ENCODE data around the gene SLC6A3. TPM values are rescaled to one million over a fixed set of nuclear protein-coding genes. Genes with fewer than 3 reads are reported as not detected.

Gene SLC6A3
- polyA plus RNA-seq, 3 donors = not detected

DNA sequence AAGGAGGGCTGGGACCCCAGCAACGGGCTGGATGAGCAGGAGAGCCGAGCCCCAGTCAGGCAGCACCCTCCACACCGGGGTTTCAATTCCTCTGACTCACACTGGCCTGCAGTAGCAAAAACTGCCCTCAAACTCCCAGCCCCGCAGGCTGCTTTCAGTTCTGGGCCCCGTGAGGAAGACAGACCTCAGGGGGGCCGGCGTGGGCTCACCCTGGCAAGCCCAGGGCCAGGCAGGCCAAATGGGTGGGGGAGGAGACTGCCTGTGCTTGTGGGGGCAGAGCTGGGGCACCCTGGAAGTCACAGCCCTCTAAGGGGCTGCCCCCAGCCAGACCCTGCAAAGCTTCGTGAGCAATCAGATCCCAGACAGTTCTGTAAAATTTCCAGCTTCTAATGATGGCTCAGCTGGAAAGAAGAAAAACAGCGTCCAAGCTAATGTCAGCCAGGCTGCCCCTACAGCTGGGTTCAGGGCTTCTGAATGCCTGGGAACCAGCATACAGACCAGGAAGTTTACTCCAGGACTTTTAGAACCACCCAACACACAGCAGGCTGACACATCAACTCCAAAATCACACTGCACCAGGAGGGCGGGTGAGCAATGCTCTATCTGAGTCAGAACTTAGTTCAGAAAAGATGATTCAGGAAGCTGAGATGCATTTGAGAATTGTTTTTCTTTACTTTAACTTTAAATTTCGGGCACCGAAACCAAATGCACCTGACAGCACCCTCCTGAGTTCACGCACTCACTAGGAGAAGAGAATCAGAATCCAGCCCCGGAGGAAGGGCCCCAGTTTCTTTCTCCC, 43.8 kb upstream of the SLC6A3 start:
- H3K9ac ChIP-seq (ENCODE audit: insufficient read depth, low read length, poor library complexity, severe bottlenecking) = no peak overlapping the region
- no peak overlapping the region for H3K4me2 ChIP-seq (replicated peaks; ENCODE audit: extremely low read depth, low read length, poor library complexity, severe bottlenecking)

DNA sequence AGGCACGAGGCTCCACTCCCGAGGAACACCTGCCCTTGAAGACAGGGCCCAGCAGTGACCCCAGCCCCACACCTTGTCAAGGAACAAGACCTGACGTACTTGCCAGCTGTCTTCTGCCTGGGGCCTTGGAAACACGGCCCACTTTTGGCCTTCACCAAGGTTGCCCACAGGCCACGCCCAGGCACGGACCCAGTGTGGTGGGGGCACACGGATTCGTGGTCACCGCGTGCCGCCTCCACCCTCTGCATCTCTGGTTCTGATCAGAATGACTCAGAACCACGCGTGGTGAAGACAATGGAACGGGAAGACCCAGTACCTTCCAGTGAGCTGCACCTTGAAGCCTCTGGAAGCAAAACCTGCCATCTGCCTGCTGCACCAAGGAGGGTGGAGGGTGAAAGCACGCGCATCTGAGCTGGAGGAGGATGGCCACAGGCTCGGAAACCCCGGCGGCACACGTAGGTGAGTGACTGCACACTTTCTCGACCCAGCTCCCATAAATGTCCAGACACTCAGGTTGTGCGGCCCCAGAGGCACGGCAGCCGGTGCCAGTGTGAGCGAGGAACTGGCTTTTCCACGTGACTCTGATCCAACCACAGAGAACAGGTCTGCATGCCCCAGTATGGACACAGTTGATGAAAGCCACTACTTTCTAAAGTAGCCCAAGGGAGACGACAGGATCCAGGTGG, 42.0 kb upstream of the SLC6A3 start:
- H3K79me2 ChIP-seq (ENCODE audit: insufficient read depth, low read length) = peaks cover 4% of the 10 kb centered on the region
- H3K4me2 ChIP-seq (replicated peaks; ENCODE audit: extremely low read depth, low read length, poor library complexity, severe bottlenecking) = no peak overlapping the region
- peaks cover 0 to 3% (median 0%) of the 10 kb centered on the region in 7 donors for H3K9me3 Mint-ChIP-seq
- no peak overlapping the region for H3K27ac ChIP-seq (ENCODE audit: low read depth in 1 of 2, low read length in 2 of 2)
- no peak overlapping the region for H3K4me3 Mint-ChIP-seq
- H3K9ac ChIP-seq (ENCODE audit: insufficient read depth, low read length, poor library complexity, severe bottlenecking) = no peak overlapping the region
- no peaks in the 10 kb centered on the region for H3K9me3 ChIP-seq (replicated peaks in 1 of 2; ENCODE audit: control insufficient read depth in 1 of 2, insufficient read depth in 1 of 2, low read length in 2 of 2)
- WGBS (ENCODE audit: insufficient coverage) = 96% methylated on average over 27 of the region's 27 CpGs
- no peak overlapping the region for H3K4me3 ChIP-seq (replicated peaks in 1 of 3; ENCODE audit: low read depth in 2 of 3, low read length in 3 of 3)
- no peaks in the 10 kb centered on the region for H3K27me3 ChIP-seq (ENCODE audit: control insufficient read depth in 2 of 2, insufficient read depth in 2 of 2, low read length in 2 of 2)
- intact Hi-C loops (cut with micrococcal nuclease) = no loop called here
- H3K4me1 ChIP-seq (ENCODE audit: control insufficient read depth in 1 of 2, insufficient read depth in 2 of 2, low read length in 2 of 2) = peaks cover 30 to 43% of the 10 kb centered on the region in 2 donors
- DNase-seq = no peak
- H3K4me1 Mint-ChIP-seq = peaks cover 41% of the 10 kb centered on the region
- H2AFZ ChIP-seq (ENCODE audit: insufficient read depth, low read depth, low read length, poor library complexity, severe bottlenecking) = no peak overlapping the region
- H3K27me3 Mint-ChIP-seq (ENCODE audit: low read depth in 3 of 3) = peaks cover 0 to 2% (median 0%) of the 10 kb centered on the region in 3 donors
- H3K36me3 Mint-ChIP-seq = peaks cover 68 to 90% of the 10 kb centered on the region in 2 donors
- H3K36me3 ChIP-seq (replicated peaks in 1 of 2; ENCODE audit: control insufficient read depth in 1 of 2, insufficient read depth in 2 of 2, low read length in 2 of 2) = peaks cover 44 to 78% of the 10 kb centered on the region in 2 donors
- TF ChIP-seq, protein P1, sequence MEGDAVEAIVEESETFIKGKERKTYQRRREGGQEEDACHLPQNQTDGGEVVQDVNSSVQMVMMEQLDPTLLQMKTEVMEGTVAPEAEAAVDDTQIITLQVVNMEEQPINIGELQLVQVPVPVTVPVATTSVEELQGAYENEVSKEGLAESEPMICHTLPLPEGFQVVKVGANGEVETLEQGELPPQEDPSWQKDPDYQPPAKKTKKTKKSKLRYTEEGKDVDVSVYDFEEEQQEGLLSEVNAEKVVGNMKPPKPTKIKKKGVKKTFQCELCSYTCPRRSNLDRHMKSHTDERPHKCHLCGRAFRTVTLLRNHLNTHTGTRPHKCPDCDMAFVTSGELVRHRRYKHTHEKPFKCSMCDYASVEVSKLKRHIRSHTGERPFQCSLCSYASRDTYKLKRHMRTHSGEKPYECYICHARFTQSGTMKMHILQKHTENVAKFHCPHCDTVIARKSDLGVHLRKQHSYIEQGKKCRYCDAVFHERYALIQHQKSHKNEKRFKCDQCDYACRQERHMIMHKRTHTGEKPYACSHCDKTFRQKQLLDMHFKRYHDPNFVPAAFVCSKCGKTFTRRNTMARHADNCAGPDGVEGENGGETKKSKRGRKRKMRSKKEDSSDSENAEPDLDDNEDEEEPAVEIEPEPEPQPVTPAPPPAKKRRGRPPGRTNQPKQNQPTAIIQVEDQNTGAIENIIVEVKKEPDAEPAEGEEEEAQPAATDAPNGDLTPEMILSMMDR (IDR thresholded peaks at IDR 0.05) = no peak
- peak overlapping the region in 4 of 7 donors; percentile 48 to 79 (median 60) for H3K27ac Mint-ChIP-seq
- no peaks in the 10 kb centered on the region for H4K20me1 ChIP-seq (ENCODE audit: insufficient read depth, low read length)

More for the DNA sequence above, 43.8 kb upstream of the SLC6A3 start:
- Mint-ChIP-seq H3K27me3 (ENCODE audit: low read depth in 3 of 3) (peaks cover 0 to 2% (median 0%) of the 10 kb centered on the region in 3 donors), H3K4me3 (no peak overlapping the region), H3K27ac (peak overlapping the region; percentile 57 to 96 (median 88)), H3K4me1 (peaks cover 46% of the 10 kb centered on the region), H3K9me3 (peaks cover 0 to 3% (median 0%) of the 10 kb centered on the region in 7 donors), H3K36me3 (peaks cover 74 to 96% of the 10 kb centered on the region in 2 donors)
- H3K27ac ChIP-seq (ENCODE audit: low read depth in 1 of 2, low read length in 2 of 2) = peak overlapping the region; percentile 1 to 82
- no peak overlapping the region for H2AFZ ChIP-seq (ENCODE audit: insufficient read depth, low read depth, low read length, poor library complexity, severe bottlenecking)
- peaks cover 55 to 87% of the 10 kb centered on the region in 2 donors for H3K36me3 ChIP-seq (replicated peaks in 1 of 2; ENCODE audit: control insufficient read depth in 1 of 2, insufficient read depth in 2 of 2, low read length in 2 of 2)
- TF ChIP-seq, protein P1 (IDR thresholded peaks at IDR 0.05) = no peak
- DNase-seq = peak; percentile 76 to 90 (median 76)
- peaks cover 33 to 43% of the 10 kb centered on the region in 2 donors for H3K4me1 ChIP-seq (ENCODE audit: control insufficient read depth in 1 of 2, insufficient read depth in 2 of 2, low read length in 2 of 2)
- no peaks in the 10 kb centered on the region for H3K9me3 ChIP-seq (replicated peaks in 1 of 2; ENCODE audit: control insufficient read depth in 1 of 2, insufficient read depth in 1 of 2, low read length in 2 of 2)
- H3K4me3 ChIP-seq (replicated peaks in 1 of 3; ENCODE audit: low read depth in 2 of 3, low read length in 3 of 3) = no peak overlapping the region
- H3K79me2 ChIP-seq (ENCODE audit: insufficient read depth, low read length) = peaks cover 23% of the 10 kb centered on the region
- WGBS (ENCODE audit: insufficient coverage) = 80% methylated on average over 8 of the region's 14 CpGs
- intact Hi-C loops (cut with micrococcal nuclease) = loop anchor here in 1 of 2 donors (1.0 kb wide), 1 partner anchor 10 kb away; no protein-coding TSS in a partner anchor
- H3K27me3 ChIP-seq (ENCODE audit: control insufficient read depth in 2 of 2, insufficient read depth in 2 of 2, low read length in 2 of 2) = no peaks in the 10 kb centered on the region
- H4K20me1 ChIP-seq (ENCODE audit: insufficient read depth, low read length) = no peaks in the 10 kb centered on the region
